Activated CD4-positive, alpha-beta T cell treated with anti-CD3 and anti-CD28 coated beads for 24 hours (primary cell): Measurements from ENCODE around the gene SUSD5.
"Not testable (repeated sequence)": the region's sequence is repeated elsewhere in the genome, so short reads cannot be mapped to it uniquely, and the experiment has no call there.

Source experiments
- DNase-seq, 2 donors: peaks; one replicate each; pipeline ENCODE4 v3.0.0-alpha.2; 2020; ENCODE audit warnings: low read depth in 2 of 2

SUSD5 gene

DNA sequence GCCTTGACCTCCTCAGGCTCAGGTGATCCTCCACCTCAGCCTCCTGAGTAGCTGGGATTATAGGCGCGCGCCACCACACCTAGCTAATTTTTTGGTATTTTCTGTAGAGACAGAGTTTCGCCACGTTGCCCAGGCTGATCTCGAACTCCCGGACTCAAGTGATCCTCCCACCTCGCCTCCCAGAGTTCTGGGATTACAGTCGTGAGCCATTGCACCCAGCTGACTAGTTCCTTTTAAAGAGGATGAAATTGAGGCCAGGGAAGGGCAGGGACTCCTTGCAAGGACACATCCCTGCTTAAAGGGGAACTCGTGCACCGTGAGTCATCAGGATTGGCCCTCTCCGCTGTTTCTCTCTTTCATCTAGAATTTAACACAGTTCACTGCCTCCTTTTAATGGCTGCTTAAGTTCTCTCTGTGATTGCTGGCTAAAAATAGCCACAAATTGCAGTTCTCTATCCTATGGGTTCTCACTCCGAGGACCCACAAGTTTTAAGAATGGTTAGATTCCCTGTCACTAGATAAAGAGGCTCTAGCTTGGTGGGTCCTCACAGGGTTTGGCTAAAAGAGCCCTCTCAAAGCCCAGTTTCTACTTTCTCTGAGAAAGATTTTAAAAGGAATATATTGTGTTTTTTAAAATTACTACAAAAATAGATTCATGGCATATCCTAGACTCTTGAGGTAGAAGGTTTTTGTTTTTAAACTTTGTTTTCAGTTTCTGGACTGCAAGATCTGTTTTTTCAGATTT lies 103.4 kb downstream of the SUSD5 start:
- DNase-seq, result no peak

- DNase-seq, result no peak
Measured at GRCh38 chr3:33114622-33115023, 104.0 kb downstream of the SUSD5 start.

DNA sequence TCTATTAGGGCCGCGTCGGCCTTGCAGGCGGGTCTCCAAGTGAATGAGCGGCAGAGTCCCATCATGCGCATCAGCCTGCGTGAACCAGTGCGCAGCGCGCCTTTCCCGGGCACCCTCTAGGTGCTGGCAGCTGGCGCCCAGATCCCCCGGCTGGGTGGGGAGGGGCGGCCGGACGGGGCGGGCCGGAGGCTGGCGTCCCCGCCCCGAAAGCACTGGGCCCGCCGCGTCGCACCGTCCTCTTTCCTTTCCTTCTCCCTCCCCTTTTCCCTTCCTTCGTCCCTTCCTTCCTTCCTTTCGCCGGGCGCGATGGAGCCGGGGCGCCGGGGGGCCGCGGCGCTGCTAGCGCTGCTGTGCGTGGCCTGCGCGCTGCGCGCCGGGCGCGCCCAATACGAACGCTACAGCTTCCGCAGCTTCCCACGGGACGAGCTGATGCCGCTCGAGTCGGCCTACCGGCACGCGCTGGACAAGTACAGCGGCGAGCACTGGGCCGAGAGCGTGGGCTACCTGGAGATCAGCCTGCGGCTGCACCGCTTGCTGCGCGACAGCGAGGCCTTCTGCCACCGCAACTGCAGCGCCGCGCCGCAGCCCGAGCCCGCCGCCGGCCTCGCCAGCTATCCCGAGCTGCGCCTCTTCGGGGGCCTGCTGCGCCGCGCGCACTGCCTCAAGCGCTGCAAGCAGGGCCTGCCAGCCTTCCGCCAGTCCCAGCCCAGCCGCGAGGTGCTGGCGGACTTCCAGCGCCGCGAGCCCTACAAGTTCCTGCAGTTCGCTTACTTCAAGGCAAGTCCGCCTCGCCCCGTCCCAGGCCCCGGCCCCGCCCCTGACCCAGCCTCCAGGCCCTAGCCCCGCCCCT lies 104.6 kb downstream of the SUSD5 start, which contains the start of gene CRTAP:
CRTAP (plus strand) TSS at position 243 of the 850 bp plus-strand sequence; CDS start at position 307, 64 bp downstream.
- DNase-seq, result peak; percentile 74 to 83

DNA sequence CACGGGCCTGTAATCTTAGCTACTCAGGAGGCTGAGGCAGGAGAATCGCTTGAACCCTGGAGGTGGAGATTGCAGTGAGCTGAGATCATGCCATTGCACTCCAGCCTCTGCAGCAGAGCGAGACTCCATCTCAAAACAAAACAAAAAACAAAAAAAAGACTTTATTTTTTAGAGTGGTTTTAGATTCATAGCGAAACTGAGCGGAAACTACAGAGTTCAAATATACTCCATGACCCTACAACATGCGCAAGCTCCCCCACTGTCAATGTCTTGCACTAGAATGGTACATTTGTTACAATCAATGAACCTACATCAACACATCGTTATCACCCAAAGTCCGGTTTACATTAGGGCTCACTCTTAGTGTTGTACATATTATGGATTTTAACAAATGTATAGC lies 107.0 kb downstream of the SUSD5 start:
- no peak for DNase-seq

- not testable (repeated sequence) for DNase-seq
Measured at GRCh38 chr3:33106854-33107253, 111.8 kb downstream of the SUSD5 start.

DNA sequence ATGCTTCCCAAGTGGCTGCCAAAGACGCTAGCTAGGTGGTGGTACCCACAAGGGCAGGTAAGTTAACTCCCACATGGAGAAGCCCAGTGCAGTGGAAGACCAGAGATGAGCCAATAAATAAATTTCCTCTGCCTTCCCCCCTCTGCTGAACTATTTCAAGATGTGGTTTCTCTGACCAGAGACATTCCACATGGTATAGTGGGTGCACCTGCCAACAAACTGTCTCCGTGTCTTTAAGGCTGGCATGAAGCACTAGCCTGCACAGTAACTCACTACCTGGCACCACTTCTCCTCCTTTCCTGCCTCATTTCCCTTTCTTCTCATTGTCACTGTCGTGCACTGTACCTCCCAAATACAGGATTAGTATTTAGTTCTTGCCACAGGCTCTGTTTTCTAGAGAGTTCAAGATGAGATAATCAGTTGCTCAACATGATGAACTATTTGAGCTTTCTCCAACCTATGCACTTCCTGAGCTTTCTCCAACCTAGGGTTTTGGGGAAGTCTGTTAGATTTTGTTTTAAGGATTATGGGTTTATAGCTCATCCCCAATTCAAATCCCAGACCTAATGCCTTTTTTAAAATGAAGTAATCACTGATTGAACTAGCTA lies 113.2 kb downstream of the SUSD5 start:
- no peak for DNase-seq

- no peak for DNase-seq
Measured at GRCh38 chr3:33104803-33105202, 113.8 kb downstream of the SUSD5 start.

GRCh38 chr3:33103480-33103879 lies 115.1 kb downstream of the SUSD5 start:
- no peak for DNase-seq

DNA sequence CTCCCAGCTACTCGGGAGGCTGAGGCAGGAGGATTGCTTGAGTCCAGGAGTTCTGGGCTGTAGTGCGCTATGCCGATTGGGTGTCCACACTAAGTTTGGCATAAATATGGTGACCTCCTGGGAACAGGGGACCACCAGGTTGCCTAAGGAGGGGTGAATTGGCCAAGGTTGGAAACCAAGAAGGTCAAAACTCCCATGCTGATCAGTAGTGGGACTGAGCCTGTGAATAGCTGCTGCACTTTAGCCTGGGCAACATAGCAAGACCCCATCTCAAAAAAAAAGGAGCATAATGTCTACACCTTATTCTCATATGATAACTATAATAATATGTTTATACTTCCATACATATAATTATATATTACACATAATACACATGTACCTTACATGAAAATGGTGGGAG lies 115.6 kb downstream of the SUSD5 start:
- DNase-seq, result no peak

DNA sequence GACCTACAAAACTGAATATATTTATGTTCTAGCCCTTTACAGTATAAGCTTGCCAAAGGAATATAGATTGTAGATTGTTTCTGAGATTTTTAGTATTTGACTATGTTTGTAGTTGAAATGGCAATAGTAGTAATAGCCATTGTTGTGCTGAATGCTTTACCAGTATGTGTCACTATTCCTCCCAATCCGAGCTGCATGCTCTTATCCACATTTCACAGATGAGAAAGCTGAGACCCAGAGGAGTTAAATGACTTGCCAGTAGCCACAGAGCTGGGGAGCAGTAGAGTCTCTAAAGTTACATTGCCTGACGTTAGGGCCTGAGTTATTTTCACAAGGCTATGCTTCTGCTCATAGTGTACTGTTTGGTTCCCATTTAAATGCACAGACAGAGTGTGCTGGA lies 118.4 kb downstream of the SUSD5 start:
- DNase-seq, result no peak
